ENCODE results near the gene DENND1A.

The DENND1A gene

DNA sequence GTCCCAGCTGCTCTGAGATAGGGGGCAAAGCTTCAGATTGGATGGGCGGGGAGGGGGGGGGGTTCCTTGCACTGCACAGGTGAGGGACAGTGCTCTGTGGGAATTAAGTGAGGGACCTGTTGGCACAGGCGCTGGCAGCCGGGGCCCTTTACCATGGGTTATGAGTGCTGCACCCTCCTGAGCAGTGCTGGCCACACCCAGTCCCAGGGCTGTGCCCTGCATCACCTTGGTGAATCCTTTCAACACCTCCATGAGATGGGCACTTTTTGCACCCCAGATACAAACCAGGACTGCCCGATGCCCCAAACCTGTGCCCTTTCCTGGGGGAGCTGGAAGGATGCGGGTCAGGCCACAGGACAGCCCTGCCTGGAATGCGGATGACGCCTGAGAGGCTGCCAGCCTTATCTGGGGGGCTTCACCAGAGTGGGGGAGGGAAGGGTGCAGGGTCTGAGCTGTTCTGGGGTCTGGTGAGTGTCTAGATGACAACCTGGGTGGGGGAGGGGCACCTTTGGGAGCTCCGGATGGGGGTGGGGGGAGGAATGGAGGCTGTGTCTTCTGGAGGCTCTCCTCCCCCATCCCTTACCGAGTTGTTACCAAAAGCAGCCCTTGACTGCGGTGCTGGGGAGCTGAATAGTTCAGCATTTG lies 568.7 kb downstream of the DENND1A start:
- no peak for DNase-seq

DNA sequence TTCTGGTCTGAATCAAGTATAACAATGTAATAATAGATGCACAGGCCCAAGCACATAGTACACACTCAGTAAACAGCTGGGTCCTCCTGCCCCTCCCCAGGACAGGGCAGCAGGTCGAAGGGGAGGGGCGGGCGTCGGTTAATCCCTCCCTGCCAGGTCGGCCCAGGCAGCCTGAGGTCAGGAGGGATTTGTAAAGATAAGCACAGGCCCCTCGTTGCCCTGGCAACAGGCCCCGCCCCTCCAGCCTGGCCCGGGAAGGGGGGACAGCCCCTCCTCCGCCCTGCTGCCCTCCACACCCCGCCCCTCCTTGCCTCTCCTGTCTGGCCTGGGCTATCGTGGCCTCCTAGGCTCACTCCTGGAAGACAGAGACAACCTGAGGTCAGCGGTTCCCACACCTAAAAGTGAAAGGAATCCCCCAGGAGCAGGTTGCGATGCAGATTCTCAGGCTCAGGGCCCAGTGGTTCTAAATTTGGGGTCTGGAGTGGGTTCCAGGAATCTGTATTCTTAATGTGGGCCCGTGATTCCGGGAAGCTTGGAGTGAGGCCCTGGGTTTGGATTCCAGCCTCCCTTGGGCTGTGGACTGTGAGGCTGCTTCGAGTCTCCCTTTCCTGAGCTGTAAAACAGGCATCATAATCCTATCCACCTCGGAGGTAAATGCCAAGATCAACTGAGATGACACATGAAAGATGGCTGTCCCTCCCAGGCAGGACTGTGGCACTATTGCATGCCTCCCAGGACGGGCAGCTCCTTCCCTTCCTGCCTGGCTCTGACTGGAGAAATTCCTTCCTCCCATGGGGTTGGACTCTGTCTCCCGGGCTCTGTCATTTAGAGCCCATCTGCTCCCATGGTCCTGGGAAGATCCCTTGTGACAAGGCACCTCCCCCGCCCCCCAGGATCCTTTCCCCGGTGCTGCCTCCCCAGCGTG lies 569.5 kb downstream of the DENND1A start:
- DNase-seq = no peak

DNA sequence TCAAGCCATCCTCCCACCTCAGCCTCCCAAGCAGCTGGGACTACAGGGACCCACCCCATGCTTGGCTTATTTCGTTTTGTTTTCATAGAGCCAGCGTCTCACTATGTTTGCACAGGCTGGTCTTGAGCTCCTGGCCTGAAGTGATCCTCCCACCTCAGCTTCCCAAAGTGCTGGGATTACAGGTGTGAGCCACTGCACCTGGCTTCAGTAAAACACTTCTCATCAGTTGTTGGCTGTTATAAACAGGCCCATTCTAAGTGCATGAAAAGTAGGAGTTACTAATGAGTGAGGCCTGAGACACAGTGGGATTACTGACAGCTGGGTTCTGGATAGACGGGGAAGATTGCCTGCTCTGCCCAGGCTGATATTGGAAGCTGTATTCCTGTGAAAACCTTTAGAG lies 570.4 kb downstream of the DENND1A start:
- DNase-seq = no peak

DNA sequence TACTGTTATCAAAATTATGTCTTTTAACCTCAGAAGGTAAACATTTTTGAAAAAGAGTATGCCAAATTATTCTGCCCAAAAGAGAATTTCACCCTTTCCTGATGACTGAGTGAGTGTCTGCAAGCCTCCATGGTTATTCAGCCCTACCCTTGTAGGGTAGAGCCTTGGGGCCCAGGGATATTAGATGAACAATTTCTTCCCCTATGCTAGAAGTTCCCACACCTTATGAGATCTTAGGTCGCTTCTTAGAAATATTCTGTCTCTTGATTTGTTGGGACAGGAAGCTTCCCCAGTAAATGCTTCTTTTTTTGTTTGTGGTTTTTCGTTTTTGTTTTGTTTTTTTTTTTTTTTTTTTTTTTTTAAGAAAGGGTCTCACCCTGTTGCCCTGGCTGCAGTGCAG lies 570.8 kb downstream of the DENND1A start:
- no peak for DNase-seq

GRCh38 chr9:123358181-123358905 lies 571.6 kb downstream of the DENND1A start:
- DNase-seq = no peak

DNA sequence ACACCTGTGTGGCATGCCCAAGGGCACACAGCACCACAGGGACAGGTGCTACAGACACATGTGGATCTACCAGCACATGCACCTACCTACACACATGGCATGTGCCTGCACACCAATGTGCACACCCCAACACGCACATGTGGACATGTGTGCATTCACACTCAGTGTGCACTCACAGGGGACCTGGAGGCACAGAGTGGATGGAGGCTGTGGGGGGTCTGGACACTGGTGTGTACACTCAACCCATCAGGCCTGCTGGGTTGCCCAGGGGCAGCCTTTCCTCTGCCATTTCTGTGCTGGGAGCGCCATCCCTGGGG lies 572.2 kb downstream of the DENND1A start:
- no peak for DNase-seq

DNA sequence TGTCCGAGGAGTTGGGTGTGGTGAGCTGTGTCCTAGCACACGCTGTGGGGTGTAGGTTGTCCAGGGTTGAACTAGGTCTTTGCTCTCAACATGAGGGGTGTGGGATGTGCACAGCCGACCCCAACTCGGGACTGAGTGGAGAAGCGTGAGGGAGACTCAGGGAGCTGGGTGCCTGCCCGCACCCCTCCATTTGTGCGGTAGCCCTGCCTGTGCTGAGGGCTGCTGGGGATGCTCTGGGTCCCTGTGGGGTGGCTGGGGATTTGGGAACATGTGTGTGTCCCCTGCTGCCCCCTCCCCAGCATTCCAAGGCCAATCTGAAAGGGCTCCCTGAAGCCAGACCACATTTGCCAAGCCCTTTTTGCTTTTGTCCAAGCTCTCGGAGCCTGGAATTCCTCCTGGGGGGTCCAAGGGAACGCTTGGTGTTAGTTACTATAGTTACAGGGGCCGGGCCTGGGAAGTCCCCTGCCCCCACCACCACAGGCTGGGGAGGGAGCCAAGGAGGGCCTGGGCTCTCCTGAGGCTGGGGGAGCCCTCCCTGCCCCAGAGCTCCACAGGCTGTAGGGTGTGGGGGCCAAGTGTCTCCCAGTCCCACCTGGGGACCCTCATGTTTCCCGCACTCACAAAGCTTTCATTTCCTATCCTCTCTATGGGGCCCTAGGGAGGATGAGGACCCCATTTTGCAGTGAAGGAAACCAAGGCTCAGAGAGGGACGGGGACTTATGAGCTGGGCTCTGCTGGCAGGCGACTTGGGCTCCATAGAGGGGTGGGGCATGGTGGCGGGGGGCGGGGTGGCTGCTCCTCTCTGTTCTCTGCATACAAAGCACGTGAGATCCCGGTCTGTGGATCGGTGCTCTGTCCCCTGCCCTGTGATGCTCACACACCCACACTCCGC lies 572.8 kb downstream of the DENND1A start:
- DNase-seq = no peak

DNA sequence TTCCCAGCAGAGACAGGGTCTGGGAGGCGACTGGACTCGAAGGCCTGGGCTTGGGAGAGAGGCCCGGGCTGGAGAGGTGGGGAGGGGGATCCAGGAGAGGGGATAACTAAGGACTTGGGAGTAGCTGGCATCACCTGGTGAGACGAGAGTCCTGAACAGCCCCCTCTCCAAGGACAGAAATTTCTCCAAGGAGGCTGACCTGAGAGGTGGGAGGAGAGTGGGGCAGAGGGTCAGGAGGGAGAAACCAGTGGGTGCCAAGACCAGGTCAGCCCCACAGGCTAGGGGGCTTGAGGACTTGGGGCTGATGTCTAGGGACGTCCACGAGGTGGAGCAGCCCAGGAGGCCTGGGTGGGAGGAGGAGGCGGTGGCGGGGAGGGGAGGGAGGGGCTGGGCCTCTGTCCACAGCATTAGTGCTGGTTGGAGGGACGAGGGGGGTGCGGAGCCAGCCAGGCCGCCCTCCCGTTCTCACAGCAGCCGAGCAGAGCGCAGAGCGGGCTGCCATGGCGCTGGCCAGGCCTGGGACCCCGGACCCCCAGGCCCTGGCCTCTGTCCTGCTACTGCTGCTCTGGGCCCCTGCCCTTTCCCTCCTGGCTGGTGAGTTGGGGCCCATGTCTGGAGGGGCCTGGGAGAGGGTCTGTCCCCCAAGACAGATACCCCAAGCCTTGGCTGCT lies 574.0 kb downstream of the DENND1A start, which contains the start of gene CRB2:
TSS of gene CRB2 (plus strand) at position 437 of the 671 bp plus-strand sequence. CDS start at position 501, 64 bp downstream.
- DNase-seq = no peak

GRCh38 chr9:123354806-123355508 lies 575.0 kb downstream of the DENND1A start:
- no peak for DNase-seq

- DNase-seq = no peak
These were observed 575.8 kb downstream of the DENND1A start for GRCh38 chr9:123353984-123354591.

DNA sequence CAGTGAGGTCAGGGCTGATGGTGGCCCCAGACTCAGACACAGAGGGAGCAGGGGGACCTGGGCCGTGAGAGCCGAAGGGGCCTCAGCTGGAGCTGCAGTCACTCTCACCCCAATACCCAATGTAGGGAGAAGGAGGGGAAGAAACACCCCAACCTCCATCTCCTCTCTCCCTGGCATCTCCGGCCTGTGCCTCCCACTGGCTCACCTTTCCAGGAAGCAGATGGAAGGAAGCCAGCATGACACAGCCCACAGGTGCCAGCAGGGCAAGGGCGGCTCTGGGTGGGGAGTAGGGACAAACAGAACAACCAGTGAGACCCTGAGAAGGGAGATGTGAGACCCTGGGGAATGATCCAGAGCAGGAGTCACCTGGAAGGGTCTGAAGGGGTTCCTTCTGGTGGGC lies 576.9 kb downstream of the DENND1A start:
- no peak for DNase-seq

DNA sequence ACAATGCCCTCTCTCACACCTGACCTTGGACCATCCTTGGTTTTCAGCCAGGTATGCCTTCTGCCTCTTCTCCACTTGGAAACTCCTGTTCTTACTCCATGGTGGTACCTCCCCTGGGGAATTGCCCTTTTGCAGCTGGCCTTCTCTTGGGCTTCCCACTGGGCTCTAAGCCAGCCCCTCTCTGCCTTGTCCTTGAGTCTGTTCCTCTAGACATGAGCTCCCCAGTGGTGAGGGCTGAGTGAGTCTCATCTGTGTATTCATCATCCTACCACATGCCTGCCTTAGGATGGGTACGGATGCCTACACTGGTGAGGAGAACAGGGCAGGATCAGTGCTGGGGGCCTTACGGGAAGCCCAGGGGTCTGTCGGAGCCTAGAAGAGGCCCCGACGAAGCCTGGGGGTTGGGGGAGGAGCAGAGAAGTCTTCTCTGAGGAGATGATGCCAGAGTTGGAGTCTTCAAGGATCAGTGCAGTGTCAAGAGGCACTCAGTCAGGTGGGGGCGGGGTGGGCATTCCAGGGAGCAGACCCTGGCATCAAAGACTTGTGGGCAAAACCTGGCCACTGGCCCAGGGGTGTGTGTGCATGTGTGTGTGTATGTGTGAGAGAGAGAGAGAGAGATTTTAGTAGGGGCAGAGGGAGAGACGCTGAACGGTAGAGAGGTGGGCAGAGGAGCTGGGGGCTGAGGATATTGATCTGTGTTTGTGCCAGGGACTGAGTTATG lies 579.2 kb downstream of the DENND1A start:
- DNase-seq = peak; percentile 95

- peak; percentile 58 for DNase-seq
These were observed 580.0 kb downstream of the DENND1A start for GRCh38 chr9:123349691-123350480.

DNA sequence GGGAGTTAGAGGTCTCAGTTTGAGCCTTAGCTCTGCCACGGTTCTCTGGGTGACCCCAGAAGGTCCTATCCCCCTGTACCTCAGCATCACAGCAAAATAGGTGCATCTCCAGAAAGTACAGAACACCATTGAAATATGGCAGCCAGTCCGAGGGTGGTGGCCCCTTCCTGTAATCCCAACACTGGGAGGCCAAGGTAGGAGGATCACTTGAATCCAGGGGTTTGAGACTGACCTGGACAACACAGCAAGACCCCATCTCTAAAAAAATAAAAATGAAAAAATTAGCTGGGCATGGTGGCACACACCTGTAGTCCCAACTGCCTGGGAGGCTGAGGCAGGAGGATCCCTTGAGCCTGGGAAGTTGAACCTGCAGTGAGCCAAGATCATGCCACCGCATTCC lies 580.9 kb downstream of the DENND1A start:
- no peak for DNase-seq

GRCh38 chr9:123348317-123348992 lies 581.5 kb downstream of the DENND1A start:
- DNase-seq = no peak

GRCh38 chr9:123347289-123348060 lies 582.5 kb downstream of the DENND1A start:
- no peak for DNase-seq

- no peak for DNase-seq
These were observed 583.1 kb downstream of the DENND1A start for GRCh38 chr9:123346826-123347225.

GRCh38 chr9:123346026-123346425 lies 583.9 kb downstream of the DENND1A start:
- DNase-seq = peak; percentile 30

Measured in DMS79 (cell line).